Measurements from ENCODE around the gene BABAM1. TPM values are rescaled to one million over a fixed set of nuclear protein-coding genes. Genes with fewer than 3 reads are reported as not detected.

The BABAM1 gene
- total RNA-seq, 1 experiment from 2014 or later = 146 TPM

- POLR2A ChIA-PET = no interaction called here
- Mint-ChIP-seq H3K4me1 (peaks cover 14% of the 10 kb centered on the region), H3K4me3 (no peak overlapping the region), H3K9me3 (no peaks in the 10 kb centered on the region), H3K27ac (no peak overlapping the region), H3K27me3 (ENCODE audit: low read depth) (no peaks in the 10 kb centered on the region), H3K36me3 (peaks cover 17% of the 10 kb centered on the region)
- no peak for TF ChIP-seq ELF4 (CRISPR knock-in tag; IDR thresholded peaks at IDR 0.05; ENCODE audit: low read depth)
- CTCF ChIA-PET = interaction anchor here (0.6 to 1.0 kb wide), 2 partner anchors 68 to 79 kb away, joined by 3 read pairs; no protein-coding TSS in a partner anchor
- DNase-seq (ENCODE audit: low spot score) = no peak
- ATAC-seq = no peak
Measured at GRCh38 chr19:17323964-17324332, 56.7 kb downstream of the BABAM1 start.

DNA sequence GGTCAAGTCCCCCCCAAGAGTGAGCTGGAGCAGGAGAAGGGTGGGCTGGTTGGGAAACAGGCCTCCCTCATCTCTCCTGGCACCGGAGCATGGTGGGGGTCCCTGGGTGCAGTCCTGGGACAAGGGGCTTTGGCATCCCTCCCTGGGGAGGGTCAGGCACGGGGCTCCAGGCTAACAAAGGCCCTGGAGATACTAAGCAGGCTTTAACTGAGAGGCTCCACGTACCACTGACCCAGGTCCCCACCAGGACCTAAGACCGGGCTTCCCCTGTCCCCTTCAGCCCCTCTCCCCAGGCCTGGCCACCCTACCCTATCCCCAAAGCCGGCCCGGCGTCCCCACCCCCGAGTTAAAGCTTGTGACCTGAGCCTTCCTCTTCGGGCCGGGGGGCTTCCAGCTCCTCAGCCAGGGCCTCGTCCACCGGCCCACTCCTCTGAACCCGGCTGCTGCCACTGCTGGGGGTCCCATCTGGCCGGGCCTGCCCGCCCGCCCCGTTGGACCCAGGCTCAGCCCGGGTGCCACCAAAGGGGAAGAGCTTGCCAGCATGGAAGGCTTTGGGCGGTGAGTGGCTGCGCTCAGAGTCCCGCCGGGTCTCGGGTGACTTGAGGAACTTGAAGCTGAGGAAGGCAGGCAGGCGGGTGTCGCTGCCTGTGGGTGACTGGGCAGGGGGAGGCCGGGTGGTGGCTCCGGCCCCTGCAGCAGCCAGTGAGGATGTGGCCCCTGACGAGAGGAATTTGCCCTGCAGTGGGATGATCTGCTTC lies 57.3 kb downstream of the BABAM1 start:
- ChIA-PET CTCF (interaction anchor here (0.6 to 1.0 kb wide), 2 partner anchors 67 to 79 kb away, joined by 3 read pairs; no protein-coding TSS in a partner anchor), POLR2A (no interaction called here)
- ATAC-seq = no peak
- Mint-ChIP-seq H3K9me3 (no peaks in the 10 kb centered on the region), H3K4me1 (peaks cover 14% of the 10 kb centered on the region), H3K27me3 (ENCODE audit: low read depth) (no peaks in the 10 kb centered on the region; the same call in 1 of the 2 replicates), H3K4me3 (no peak overlapping the region), H3K36me3 (peaks cover 17% of the 10 kb centered on the region), H3K27ac (no peak overlapping the region)
- no peak for DNase-seq (ENCODE audit: low spot score)
- TF ChIP-seq, protein P1, sequence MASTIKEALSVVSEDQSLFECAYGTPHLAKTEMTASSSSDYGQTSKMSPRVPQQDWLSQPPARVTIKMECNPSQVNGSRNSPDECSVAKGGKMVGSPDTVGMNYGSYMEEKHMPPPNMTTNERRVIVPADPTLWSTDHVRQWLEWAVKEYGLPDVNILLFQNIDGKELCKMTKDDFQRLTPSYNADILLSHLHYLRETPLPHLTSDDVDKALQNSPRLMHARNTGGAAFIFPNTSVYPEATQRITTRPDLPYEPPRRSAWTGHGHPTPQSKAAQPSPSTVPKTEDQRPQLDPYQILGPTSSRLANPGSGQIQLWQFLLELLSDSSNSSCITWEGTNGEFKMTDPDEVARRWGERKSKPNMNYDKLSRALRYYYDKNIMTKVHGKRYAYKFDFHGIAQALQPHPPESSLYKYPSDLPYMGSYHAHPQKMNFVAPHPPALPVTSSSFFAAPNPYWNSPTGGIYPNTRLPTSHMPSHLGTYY (CRISPR knock-in tag; IDR thresholded peaks at IDR 0.05) = no peak

GRCh38 chr19:17325133-17325532 lies 57.9 kb downstream of the BABAM1 start:
- POLR2A ChIA-PET = no interaction called here
- no peak for TF ChIP-seq NFYB (CRISPR knock-in tag; conservative IDR thresholded peaks at IDR 0.05; ENCODE audit: low read depth)
- no peak for TF ChIP-seq GRHL2 (CRISPR knock-in tag; IDR thresholded peaks at IDR 0.05; ENCODE audit: insufficient replicate concordance, severe bottlenecking)
- TF ChIP-seq ATF2 (CRISPR knock-in tag; IDR thresholded peaks at IDR 0.05; ENCODE audit: borderline replicate concordance, low read depth) = no peak
- TF ChIP-seq NR2C2 (CRISPR knock-in tag; IDR thresholded peaks at IDR 0.05) = no peak
- TF ChIP-seq PRRX2 (CRISPR knock-in tag; IDR thresholded peaks at IDR 0.05) = no peak
- TF ChIP-seq, protein P2, sequence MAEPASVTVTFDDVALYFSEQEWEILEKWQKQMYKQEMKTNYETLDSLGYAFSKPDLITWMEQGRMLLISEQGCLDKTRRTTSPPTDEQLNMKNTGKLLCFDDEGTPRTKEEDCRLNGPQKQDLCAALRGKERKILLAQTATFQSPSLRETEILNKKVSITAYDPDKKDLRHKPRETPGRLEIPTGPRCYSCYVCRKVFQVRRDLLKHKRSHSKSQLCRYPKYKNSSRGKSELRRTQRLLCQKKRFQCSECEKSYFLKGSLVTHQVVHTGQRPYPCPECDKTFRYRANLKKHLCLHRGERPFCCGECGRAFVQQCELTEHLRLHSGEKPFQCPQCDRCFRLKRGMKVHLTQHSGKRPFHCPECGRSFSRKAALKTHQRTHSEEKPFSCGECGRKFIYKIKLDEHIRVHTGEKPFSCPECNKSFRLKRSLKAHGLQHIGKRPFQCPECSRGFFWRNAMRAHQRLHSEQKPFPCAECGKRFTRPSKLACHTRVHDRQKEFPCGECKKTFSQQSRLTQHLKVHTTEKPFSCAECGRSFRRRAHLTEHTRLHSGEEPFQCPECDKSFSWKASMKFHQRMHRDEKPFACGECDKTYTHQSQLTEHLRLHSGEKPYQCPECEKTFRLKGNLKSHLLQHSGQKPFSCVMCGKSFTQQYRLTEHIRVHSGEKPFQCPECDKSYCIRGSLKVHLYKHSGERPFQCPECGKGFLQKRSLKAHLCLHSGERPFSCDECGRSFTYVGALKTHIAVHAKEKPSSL (CRISPR knock-in tag; conservative IDR thresholded peaks at IDR 0.05) = no peak
- no peak for TF ChIP-seq SOX15 (CRISPR knock-in tag; IDR thresholded peaks at IDR 0.05)
- TF ChIP-seq PRDM15 (CRISPR knock-in tag; IDR thresholded peaks at IDR 0.05) = no peak
- TF ChIP-seq CDX4 (CRISPR knock-in tag; IDR thresholded peaks at IDR 0.05; ENCODE audit: borderline replicate concordance) = no peak
- TF ChIP-seq ATF1 (CRISPR knock-in tag; IDR thresholded peaks at IDR 0.05) = no peak
- no peak for TF ChIP-seq GABPB1 (CRISPR knock-in tag; IDR thresholded peaks at IDR 0.05)
- TF ChIP-seq, protein P3, sequence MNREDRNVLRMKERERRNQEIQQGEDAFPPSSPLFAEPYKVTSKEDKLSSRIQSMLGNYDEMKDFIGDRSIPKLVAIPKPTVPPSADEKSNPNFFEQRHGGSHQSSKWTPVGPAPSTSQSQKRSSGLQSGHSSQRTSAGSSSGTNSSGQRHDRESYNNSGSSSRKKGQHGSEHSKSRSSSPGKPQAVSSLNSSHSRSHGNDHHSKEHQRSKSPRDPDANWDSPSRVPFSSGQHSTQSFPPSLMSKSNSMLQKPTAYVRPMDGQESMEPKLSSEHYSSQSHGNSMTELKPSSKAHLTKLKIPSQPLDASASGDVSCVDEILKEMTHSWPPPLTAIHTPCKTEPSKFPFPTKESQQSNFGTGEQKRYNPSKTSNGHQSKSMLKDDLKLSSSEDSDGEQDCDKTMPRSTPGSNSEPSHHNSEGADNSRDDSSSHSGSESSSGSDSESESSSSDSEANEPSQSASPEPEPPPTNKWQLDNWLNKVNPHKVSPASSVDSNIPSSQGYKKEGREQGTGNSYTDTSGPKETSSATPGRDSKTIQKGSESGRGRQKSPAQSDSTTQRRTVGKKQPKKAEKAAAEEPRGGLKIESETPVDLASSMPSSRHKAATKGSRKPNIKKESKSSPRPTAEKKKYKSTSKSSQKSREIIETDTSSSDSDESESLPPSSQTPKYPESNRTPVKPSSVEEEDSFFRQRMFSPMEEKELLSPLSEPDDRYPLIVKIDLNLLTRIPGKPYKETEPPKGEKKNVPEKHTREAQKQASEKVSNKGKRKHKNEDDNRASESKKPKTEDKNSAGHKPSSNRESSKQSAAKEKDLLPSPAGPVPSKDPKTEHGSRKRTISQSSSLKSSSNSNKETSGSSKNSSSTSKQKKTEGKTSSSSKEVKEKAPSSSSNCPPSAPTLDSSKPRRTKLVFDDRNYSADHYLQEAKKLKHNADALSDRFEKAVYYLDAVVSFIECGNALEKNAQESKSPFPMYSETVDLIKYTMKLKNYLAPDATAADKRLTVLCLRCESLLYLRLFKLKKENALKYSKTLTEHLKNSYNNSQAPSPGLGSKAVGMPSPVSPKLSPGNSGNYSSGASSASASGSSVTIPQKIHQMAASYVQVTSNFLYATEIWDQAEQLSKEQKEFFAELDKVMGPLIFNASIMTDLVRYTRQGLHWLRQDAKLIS (CRISPR knock-in tag; IDR thresholded peaks at IDR 0.05; ENCODE audit: borderline replicate concordance) = no peak
- no peak for TF ChIP-seq JUN (CRISPR knock-in tag; IDR thresholded peaks at IDR 0.05)

More at GRCh38 chr19:17325133-17325532, 57.9 kb downstream of the BABAM1 start:
- no peaks in the 10 kb centered on the region for H3K9me3 Mint-ChIP-seq
- H3K27ac Mint-ChIP-seq = no peak overlapping the region
- ATAC-seq (no peak), DNase-seq (ENCODE audit: low spot score) (no peak)
- H3K4me1 Mint-ChIP-seq = peaks cover 16% of the 10 kb centered on the region
- H3K4me3 Mint-ChIP-seq = no peak overlapping the region
- peaks cover 2% of the 10 kb centered on the region; the same call in 1 of the 2 replicates for H3K27me3 Mint-ChIP-seq (ENCODE audit: low read depth)
- H3K36me3 Mint-ChIP-seq = peaks cover 15% of the 10 kb centered on the region
- CTCF ChIA-PET = interaction anchor here (1.0 kb wide), 1 partner anchor 67 kb away, joined by 3 read pairs; no protein-coding TSS in a partner anchor

All from WTC11 (cell line).